H9 (cell line): ENCODE results near the gene SEMA4A. TPM values are rescaled to one million over a fixed set of nuclear protein-coding genes. Genes with fewer than 3 reads are reported as not detected.
A peak's percentile ranks its signal among the peaks of the same experiment; 100 is the strongest.

Source experiments
- DNase-seq: peaks from one replicate; pipeline ENCODE4 v3.0.0-alpha.2; 2017
- H2AFZ ChIP-seq: one replicate; pipeline ENCODE4 v1.6.1; 2013; ENCODE audit warnings: mild to moderate bottlenecking, low read length, control low read depth, moderate library complexity
- H2AK5ac ChIP-seq: 2 replicates; pipeline ENCODE4 v1.6.1; 2013; ENCODE audit warnings: low read length, control low read depth, mixed read lengths; ENCODE audit not compliant: insufficient read length
- H2BK120ac ChIP-seq: one replicate; pipeline ENCODE4 v1.6.1; 2013; ENCODE audit warnings: low read depth, mild to moderate bottlenecking, low read length, control low read depth, inconsistent platforms; ENCODE audit not compliant: poor library complexity, severe bottlenecking
- H2BK12ac ChIP-seq: 2 replicates; pipeline ENCODE4 v1.6.1; 2013; ENCODE audit warnings: low read length, control low read depth, mixed read lengths, low read depth; ENCODE audit not compliant: insufficient read length
- H2BK15ac ChIP-seq: 2 replicates; pipeline ENCODE4 v1.6.1; 2013; ENCODE audit warnings: low read depth, low read length, control low read depth
- H2BK20ac ChIP-seq: one replicate; pipeline ENCODE4 v1.6.1; 2013; ENCODE audit warnings: low read depth, mild to moderate bottlenecking, low read length, control low read depth, inconsistent platforms; ENCODE audit not compliant: poor library complexity, severe bottlenecking
- H2BK5ac ChIP-seq: 2 replicates; pipeline ENCODE4 v1.6.1; 2013; ENCODE audit warnings: low read length, control low read depth, mixed read lengths; ENCODE audit not compliant: insufficient read length
- H3K14ac ChIP-seq: 2 replicates; pipeline ENCODE4 v1.6.1; 2013; ENCODE audit warnings: low read length, control low read depth; ENCODE audit not compliant: insufficient read depth
- H3K18ac ChIP-seq: 2 replicates; pipeline ENCODE4 v1.6.1; 2013; ENCODE audit warnings: low read depth, mild to moderate bottlenecking, mixed read lengths, low read length, control low read depth; ENCODE audit not compliant: insufficient read length
- H3K23ac ChIP-seq: 2 replicates; pipeline ENCODE4 v1.6.1; 2013; ENCODE audit warnings: low read length, control low read depth, mixed read lengths, low read depth; ENCODE audit not compliant: insufficient read length
- H3K23me2 ChIP-seq: 2 replicates; pipeline ENCODE4 v1.6.1; 2013; ENCODE audit warnings: low read depth, mild to moderate bottlenecking, mixed read lengths, low read length, control low read depth; ENCODE audit not compliant: insufficient read length, poor library complexity, severe bottlenecking
- H3K27ac ChIP-seq: 2 replicates; pipeline ENCODE4 v1.5.1; 2013; ENCODE audit warnings: low read length, control low read depth, mixed read lengths, low read depth; ENCODE audit not compliant: insufficient read length
- H3K27me3 ChIP-seq: 2 replicates; pipeline ENCODE4 v1.6.1; 2013; ENCODE audit warnings: low read length, control low read depth, inconsistent platforms; ENCODE audit not compliant: insufficient read depth
- H3K4ac ChIP-seq: 2 replicates; pipeline ENCODE4 v1.6.1; 2013; ENCODE audit warnings: low read depth, mild to moderate bottlenecking, control low read depth, inconsistent platforms, low read length, moderate library complexity
- H3K4me1 ChIP-seq: 2 replicates; pipeline ENCODE4 v1.6.1; 2013; ENCODE audit warnings: low read length, control low read depth, inconsistent platforms; ENCODE audit not compliant: insufficient read depth
- H3K4me2 ChIP-seq: 2 replicates; pipeline ENCODE4 v1.6.1; 2013; ENCODE audit warnings: low read length, control low read depth, mixed read lengths; ENCODE audit not compliant: insufficient read length, insufficient read depth
- H3K56ac ChIP-seq: 2 replicates; pipeline ENCODE4 v1.6.1; 2013; ENCODE audit warnings: low read depth, mild to moderate bottlenecking, mixed read lengths, low read length, control low read depth; ENCODE audit not compliant: insufficient read length
- H3K79me1 ChIP-seq: 2 replicates; pipeline ENCODE4 v1.6.1; 2013; ENCODE audit warnings: low read depth, mild to moderate bottlenecking, moderate library complexity, low read length, control low read depth, inconsistent platforms; ENCODE audit not compliant: insufficient read depth, poor library complexity, severe bottlenecking
- H3K79me2 ChIP-seq: 2 replicates; pipeline ENCODE4 v1.6.1; 2013; ENCODE audit warnings: low read length, control low read depth, inconsistent platforms; ENCODE audit not compliant: insufficient read depth
- H3K9ac ChIP-seq: 2 replicates; pipeline ENCODE4 v1.6.1; 2013; ENCODE audit warnings: low read length, control low read depth, mixed read lengths; ENCODE audit not compliant: insufficient read length; ENCODE audit errors: extremely low read depth
- H3K9me3 ChIP-seq: one replicate; pipeline ENCODE4 v1.6.1; 2013; ENCODE audit warnings: low read depth, low read length, inconsistent platforms; ENCODE audit not compliant: control insufficient read depth
- H3T11ph ChIP-seq: one replicate; pipeline ENCODE4 v1.6.1; 2013; ENCODE audit warnings: mild to moderate bottlenecking, low read length, control low read depth, inconsistent platforms
- H4K20me1 ChIP-seq: one replicate; pipeline ENCODE4 v1.6.1; 2013; ENCODE audit not compliant: control insufficient read depth, insufficient read length, insufficient read depth
- H4K5ac ChIP-seq: 2 replicates; pipeline ENCODE4 v1.6.1; 2013; ENCODE audit warnings: low read depth, mild to moderate bottlenecking, mixed read lengths, low read length, control low read depth; ENCODE audit not compliant: insufficient read length
- H4K8ac ChIP-seq: replicated peaks from 2 replicates; pipeline ENCODE4 v1.6.1; 2013; ENCODE audit warnings: low read length, control low read depth, mixed read lengths, low read depth; ENCODE audit not compliant: insufficient read length
- H4K91ac ChIP-seq: 2 replicates; pipeline ENCODE4 v1.6.1; 2013; ENCODE audit warnings: low read depth, mild to moderate bottlenecking, moderate library complexity, mixed read lengths, low read length, control low read depth; ENCODE audit not compliant: insufficient read length
- H3K27ac Mint-ChIP-seq, 3 experiments: 2 replicates in 2 of 3; 3 replicates in 1 of 3; pipeline ENCODE4 v1.8.0; 2020 to 2021; ENCODE audit warnings: mixed read lengths in 3 of 3, mild to moderate bottlenecking in 1 of 3, moderate library complexity in 1 of 3
- H3K27me3 Mint-ChIP-seq: 2 replicates; pipeline ENCODE4 v1.8.0; 2021; ENCODE audit warnings: low read depth, mild to moderate bottlenecking, moderate library complexity, mixed read lengths
- H3K36me3 Mint-ChIP-seq, 3 experiments: 2 replicates in 2 of 3; 3 replicates in 1 of 3; pipeline ENCODE4 v1.8.0; 2020 to 2021; ENCODE audit warnings: low read depth in 3 of 3, mixed read lengths in 3 of 3; ENCODE audit not compliant: insufficient read depth in 1 of 3
- H3K4me1 Mint-ChIP-seq, 2 experiments: 2 replicates each; pipeline ENCODE4 v1.8.0; 2020; ENCODE audit warnings: mixed read lengths in 2 of 2
- H3K4me3 Mint-ChIP-seq, 2 experiments: 2 replicates in 1 of 2; 3 replicates in 1 of 2; pipeline ENCODE4 v1.8.0; 2020 to 2021; ENCODE audit warnings: mild to moderate bottlenecking in 2 of 2, mixed read lengths in 2 of 2, moderate library complexity in 1 of 2
- H3K9me3 Mint-ChIP-seq, 2 experiments: 2 replicates in 1 of 2; 3 replicates in 1 of 2; pipeline ENCODE4 v1.8.0; 2020; ENCODE audit warnings: mild to moderate bottlenecking in 2 of 2, mixed read lengths in 2 of 2, moderate library complexity in 1 of 2
- WGBS: extraction: QIAGEN DNeasy Blood & Tissue Kit; methylation state at CpG from one replicate; pipeline ENCODE4 v1.1.7; 2013; ENCODE audit warnings: missing lambda C conversion rate, low lambda C conversion rate, mixed read lengths; ENCODE audit not compliant: insufficient read length; ENCODE audit errors: extremely low coverage; 5-methylcytosine and 5-hydroxymethylcytosine counted together
- total RNA-seq: library from RNA; stranded (reverse); gene quantifications from 2 replicates; pipeline ENCODE4 v1.2.1, GENCODE V29; 2021
- TF ChIP-seq, protein P1 (sequence below): fragments of 200-600 bp; sonication (generic); conservative IDR thresholded peaks from 3 replicates; pipeline ENCODE4 v1.8.0; 2021; ENCODE audit warnings: antibody characterized with exemption, mild to moderate bottlenecking

SEMA4A gene
- total RNA-seq, 1 experiment from 2014 or later: 11.1 TPM

DNA sequence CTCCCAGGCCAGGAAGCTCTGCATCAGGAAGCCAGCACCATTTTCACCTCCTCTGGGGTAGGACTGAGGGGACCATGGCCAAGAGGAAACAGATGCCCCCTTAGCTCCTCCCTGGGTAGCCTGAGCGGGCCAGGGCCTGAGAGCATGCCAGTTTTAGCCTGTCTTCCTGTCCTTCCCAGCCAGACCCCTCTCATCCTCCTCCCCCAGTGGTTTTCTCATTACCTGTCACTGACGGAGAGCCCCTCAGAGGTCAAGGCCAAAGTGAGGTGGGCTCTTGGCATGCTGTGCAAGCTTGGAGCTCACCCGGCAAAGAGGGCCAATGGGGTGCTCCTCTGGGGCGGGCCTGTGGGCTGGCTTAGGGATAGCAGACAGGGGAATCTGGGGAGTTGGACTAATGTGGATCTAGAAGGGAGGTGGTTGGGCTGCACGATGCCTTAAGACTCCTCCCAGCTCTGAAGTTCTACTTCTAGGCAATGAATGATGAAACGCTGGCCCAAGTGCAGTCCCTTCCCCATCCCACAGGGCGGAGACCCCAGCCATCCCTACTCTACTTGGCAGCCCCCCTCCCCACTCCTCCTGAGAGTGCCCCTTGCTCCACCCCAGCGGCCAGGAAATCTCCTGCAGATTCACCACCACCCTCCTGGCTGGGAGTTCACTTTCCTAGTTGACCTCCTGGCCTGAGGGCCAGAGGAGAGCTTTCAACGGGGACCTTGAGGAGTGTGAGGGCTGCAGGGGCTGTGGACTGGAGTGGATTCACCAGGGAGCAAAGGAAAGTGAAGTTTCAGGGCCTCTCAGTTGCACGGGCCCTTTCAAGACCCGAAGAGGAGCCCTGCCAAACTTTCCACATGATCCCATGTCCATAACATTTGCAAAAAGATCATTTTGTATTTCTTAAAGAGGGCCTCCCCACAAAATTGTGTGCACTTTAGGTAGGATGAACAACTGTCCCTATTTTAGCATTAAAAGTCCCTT lies 48.2 kb upstream of the SEMA4A start:
- Mint-ChIP-seq H3K4me1 (peaks cover 53 to 64% of the 10 kb centered on the region in 2 experiments), H3K36me3 (peaks cover 0 to 2% (median 2%) of the 10 kb centered on the region in 3 experiments; a peak in 4 of 7 replicates), H3K4me3 (peak overlapping the region; percentile 53 to 81), H3K9me3 (no peaks in the 10 kb centered on the region; a peak in 2 of 5 replicates), H3K27me3 (0 out of 2 replicates have a peak, but pooled peaks cover 2% of the 10 kb centered on the region), H3K27ac (peak overlapping the region; percentile 96 to 98 (median 97))
- Histone ChIP-seq H3K4me2 (peak overlapping the region; percentile 63), H2BK5ac (no peak overlapping the region), H4K20me1 (peaks cover 2% of the 10 kb centered on the region), H4K91ac (peak overlapping the region; percentile 98), H3K23me2 (peaks cover 5% of the 10 kb centered on the region), H3K14ac (peak overlapping the region; percentile 97), H3K56ac (no peak overlapping the region), H2BK15ac (no peak overlapping the region), H3K4me1 (peaks cover 14% of the 10 kb centered on the region; the same call in 1 of the 2 replicates), H3K27ac (peak overlapping the region; percentile 26), H2AK5ac (peak overlapping the region; percentile 99), H3K23ac (no peak overlapping the region), H4K8ac (peak overlapping the region; percentile 84), H3K79me1 (no peaks in the 10 kb centered on the region), H2BK20ac (peak overlapping the region; percentile 50), H2BK120ac (peak overlapping the region; percentile 91), H3K9ac (peak overlapping the region; percentile 20), H2BK12ac (peak overlapping the region; percentile 98), H3K9me3 (no peaks in the 10 kb centered on the region), H4K5ac (peak overlapping the region; percentile 63), H3T11ph (peak overlapping the region; percentile 23), H3K79me2 (no peaks in the 10 kb centered on the region), H3K18ac (peak overlapping the region; percentile 97), H3K4ac (peak overlapping the region; percentile 97), H3K27me3 (no peaks in the 10 kb centered on the region), H2AFZ (no peak overlapping the region)
- peak; percentile 82 for DNase-seq
- TF ChIP-seq, protein P1, sequence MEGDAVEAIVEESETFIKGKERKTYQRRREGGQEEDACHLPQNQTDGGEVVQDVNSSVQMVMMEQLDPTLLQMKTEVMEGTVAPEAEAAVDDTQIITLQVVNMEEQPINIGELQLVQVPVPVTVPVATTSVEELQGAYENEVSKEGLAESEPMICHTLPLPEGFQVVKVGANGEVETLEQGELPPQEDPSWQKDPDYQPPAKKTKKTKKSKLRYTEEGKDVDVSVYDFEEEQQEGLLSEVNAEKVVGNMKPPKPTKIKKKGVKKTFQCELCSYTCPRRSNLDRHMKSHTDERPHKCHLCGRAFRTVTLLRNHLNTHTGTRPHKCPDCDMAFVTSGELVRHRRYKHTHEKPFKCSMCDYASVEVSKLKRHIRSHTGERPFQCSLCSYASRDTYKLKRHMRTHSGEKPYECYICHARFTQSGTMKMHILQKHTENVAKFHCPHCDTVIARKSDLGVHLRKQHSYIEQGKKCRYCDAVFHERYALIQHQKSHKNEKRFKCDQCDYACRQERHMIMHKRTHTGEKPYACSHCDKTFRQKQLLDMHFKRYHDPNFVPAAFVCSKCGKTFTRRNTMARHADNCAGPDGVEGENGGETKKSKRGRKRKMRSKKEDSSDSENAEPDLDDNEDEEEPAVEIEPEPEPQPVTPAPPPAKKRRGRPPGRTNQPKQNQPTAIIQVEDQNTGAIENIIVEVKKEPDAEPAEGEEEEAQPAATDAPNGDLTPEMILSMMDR: peak; percentile 43
- WGBS: no CpG with 5 or more reads among the region's 11 CpGs
